Breast epithelium (tissue), 3 donors: ENCODE results near the gene EML1.

ENCODE experiments used
- CTCF ChIP-seq, 3 donors: fragments of 450-650 bp; IDR thresholded peaks; one replicate each; pipeline ENCODE4 v1.5.1; 2016 to 2017; ENCODE audit warnings: antibody characterized with exemption in 3 of 3, mild to moderate bottlenecking in 3 of 3, moderate library complexity in 3 of 3
- POLR2A ChIP-seq: fragments of 450-650 bp; IDR thresholded peaks from one replicate; pipeline ENCODE4 v1.6.1; 2016; ENCODE audit warnings: antibody characterized with exemption, mild to moderate bottlenecking, moderate library complexity
- POLR2AphosphoS5 ChIP-seq, 3 donors: sonication (generic); formaldehyde crosslinking; IDR thresholded peaks; one replicate each; pipeline ENCODE4 v1.6.1; 2017; ENCODE audit warnings: antibody characterized with exemption in 3 of 3

GRCh38 chr14:99983251-99984015 is 190.2 kb downstream of the EML1 start:
- TF ChIP-seq CTCF (IDR thresholded peaks at IDR 0.05) = no peak
- no peak for TF ChIP-seq POLR2A
- TF ChIP-seq POLR2AphosphoS5 (IDR thresholded peaks at IDR 0.05) = no peak
